22Rv1 (cell line): Measurements from ENCODE around the gene UPF1.

Source experiments
- H3K27ac ChIP-seq: fragments of 450-650 bp; 2 replicates; pipeline ENCODE4 v1.5.1; 2017
- ZFX ChIP-seq: fragments of 450-650 bp; IDR thresholded peaks from 2 replicates; pipeline ENCODE4 v1.6.1; 2017; ENCODE audit warnings: antibody characterized with exemption, borderline replicate concordance
- TF ChIP-seq, protein P1 (sequence below): fragments of 450-650 bp; IDR thresholded peaks from 2 replicates; pipeline ENCODE4 v1.5.1; 2017; ENCODE audit warnings: mild to moderate bottlenecking

Gene UPF1

DNA sequence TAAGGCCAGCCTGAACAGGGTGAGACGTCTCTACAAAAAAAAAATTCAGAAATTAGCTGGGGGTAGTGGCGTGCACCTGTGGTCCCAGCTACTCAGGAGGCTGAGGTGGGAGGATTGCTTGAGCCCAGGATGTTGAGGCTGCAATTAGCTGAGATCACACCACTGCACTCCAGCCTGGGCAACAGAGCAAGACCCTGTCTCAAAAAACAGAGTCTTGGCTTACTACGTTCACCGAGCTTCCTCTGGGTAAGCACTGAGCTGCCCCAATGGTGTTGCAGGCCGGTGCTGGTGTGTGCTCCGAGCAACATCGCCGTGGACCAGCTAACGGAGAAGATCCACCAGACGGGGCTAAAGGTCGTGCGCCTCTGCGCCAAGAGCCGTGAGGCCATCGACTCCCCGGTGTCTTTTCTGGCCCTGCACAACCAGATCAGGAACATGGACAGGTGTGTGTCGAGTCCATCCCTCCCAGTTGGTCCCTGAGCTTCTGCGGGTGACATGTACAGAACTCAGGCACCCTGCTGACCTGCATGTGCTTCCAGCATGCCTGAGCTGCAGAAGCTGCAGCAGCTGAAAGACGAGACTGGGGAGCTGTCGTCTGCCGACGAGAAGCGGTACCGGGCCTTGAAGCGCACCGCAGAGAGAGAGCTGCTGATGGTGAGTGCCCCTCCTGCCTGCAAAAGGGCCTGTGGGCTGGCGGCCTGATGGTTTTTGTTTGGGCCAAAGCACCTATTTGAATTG lies 24.1 kb downstream of the UPF1 start:
- TF ChIP-seq, protein P1, sequence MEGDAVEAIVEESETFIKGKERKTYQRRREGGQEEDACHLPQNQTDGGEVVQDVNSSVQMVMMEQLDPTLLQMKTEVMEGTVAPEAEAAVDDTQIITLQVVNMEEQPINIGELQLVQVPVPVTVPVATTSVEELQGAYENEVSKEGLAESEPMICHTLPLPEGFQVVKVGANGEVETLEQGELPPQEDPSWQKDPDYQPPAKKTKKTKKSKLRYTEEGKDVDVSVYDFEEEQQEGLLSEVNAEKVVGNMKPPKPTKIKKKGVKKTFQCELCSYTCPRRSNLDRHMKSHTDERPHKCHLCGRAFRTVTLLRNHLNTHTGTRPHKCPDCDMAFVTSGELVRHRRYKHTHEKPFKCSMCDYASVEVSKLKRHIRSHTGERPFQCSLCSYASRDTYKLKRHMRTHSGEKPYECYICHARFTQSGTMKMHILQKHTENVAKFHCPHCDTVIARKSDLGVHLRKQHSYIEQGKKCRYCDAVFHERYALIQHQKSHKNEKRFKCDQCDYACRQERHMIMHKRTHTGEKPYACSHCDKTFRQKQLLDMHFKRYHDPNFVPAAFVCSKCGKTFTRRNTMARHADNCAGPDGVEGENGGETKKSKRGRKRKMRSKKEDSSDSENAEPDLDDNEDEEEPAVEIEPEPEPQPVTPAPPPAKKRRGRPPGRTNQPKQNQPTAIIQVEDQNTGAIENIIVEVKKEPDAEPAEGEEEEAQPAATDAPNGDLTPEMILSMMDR = no peak
- no peak for TF ChIP-seq ZFX
- H3K27ac ChIP-seq = no peak overlapping the region

DNA sequence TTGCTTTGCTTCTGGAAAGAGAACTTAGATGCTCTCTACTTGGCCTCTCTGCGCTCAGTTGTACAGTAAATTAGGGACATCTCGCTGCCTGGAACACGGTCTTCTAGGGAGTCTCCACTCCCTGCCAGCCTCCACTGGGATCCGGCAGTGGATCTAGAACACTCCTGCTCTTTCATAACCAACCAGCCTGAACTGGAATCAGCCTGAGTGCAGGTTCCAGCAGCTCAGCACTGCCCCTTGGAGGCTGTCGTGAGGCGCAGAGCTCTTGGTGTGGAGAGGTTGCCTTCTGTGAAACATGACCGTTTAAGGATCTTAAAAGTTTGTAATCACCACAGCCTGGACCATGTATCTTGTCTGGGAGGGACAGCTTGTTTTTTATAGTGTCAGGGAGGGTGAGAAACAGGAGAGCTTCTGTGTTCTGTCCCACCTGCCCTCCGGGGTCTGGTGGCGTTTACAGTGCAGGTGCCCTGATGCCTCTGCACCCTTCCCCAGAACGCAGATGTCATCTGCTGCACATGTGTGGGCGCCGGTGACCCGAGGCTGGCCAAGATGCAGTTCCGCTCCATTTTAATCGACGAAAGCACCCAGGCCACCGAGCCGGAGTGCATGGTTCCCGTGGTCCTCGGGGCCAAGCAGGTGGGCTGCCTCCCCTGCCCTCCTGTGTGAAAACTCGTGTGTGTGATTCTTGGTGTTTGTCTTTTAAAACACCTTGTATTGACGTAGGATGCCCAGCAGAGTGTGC lies 24.8 kb downstream of the UPF1 start:
- TF ChIP-seq ZFX = no peak
- TF ChIP-seq, protein P1 = peak; percentile 30; the same call in 1 of the 2 replicates
- no peak overlapping the region for H3K27ac ChIP-seq

DNA sequence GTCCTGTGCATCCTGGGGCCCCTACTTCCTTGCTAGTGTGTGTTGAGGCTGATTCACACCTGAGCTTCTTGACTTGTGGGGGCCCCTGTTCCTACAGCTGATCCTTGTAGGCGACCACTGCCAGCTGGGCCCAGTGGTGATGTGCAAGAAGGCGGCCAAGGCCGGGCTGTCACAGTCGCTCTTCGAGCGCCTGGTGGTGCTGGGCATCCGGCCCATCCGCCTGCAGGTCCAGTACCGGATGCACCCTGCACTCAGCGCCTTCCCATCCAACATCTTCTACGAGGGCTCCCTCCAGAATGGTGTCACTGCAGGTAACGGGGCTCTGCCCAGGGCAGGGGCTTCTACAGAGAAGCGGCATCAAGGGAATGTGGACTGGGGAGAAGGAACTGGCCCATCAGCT lies 25.5 kb downstream of the UPF1 start:
- TF ChIP-seq, protein P1 = no peak
- TF ChIP-seq ZFX = no peak

DNA sequence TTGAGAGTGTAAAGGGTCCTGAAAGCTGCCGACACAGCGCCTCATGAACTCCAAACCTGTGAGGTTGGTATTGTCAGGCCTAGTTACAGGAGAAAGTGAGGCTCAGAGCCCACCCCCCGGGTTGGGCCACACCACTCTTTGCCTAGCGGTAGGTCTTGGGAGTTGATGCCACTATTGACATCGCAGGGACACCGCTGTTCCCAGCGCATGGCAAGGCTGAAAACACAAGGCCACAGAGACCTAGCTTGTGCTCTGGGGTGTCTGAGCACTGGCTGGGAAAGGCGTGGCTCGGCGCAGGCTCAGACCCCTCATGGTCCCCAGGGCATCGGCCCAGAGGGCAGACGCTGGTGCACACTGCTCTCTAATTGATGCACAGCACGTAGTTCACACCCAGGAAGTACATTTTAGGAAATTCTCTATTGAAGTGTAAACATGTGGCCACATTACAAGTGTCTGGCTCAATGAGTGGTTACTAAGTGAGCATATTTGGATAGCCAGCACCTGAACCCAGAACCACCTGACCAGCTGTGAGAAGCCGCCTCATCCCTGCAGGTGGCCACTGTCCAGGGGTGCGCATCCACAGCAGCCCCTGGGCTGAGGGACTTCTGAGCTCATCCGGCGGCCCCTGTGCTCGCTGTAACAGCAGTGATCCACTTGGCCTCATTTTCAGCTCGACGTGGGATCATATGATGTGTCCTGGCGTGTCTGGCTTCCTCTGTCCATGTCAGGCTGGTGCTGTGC lies 27.3 kb downstream of the UPF1 start:
- H3K27ac ChIP-seq = no peak overlapping the region

More for the DNA sequence above, 25.5 kb downstream of the UPF1 start:
- no peak overlapping the region for H3K27ac ChIP-seq

DNA sequence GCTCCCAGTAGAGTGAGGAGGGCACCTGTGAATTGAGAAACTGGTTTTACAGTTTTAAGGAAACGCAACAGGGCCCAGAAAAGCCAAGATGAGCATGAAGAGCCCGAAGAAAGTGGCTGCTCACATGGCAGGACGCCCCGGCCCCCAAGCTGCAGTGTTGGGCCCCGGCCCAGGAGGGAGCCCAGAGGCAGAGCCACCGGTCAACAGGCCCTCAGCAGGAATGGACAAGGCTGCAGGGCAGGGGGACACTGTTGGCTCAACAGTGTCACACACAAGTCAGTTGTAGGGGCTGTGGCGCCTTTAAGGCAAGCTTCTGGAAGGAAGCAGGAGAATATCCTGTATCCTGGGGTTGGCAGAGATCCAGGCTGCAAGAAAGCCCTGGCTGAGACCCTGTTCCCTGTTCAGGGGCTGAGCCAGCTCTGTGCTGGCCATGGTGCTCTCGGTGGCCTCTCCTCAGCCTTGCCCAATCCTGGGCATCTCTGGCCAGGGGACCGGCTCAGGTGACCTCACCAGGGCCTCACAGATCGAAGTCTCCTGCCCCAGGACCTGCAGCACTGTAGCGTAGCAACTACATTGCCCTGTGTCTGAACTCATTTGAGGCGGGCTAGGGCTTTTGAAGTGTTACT lies 28.0 kb downstream of the UPF1 start:
- no peak for TF ChIP-seq ZFX
- TF ChIP-seq, protein P1 = no peak
- no peak overlapping the region for H3K27ac ChIP-seq

More for the DNA sequence above, 27.3 kb downstream of the UPF1 start:
- TF ChIP-seq, protein P1 = no peak
- TF ChIP-seq ZFX = no peak

DNA sequence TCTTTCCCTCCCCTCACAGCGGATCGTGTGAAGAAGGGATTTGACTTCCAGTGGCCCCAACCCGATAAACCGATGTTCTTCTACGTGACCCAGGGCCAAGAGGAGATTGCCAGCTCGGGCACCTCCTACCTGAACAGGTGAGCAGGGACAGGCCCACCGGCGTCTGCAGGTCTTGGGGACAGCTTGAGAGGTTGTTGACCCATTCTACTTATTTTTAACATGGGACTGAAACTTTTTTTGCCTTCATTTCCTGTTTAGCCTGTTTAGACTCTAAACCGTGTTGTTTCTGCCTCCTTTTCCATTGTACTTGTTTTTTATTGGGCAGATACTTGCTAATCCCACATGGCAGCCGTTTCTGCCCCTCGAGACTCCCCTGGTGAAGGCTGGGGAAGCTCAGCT lies 28.5 kb downstream of the UPF1 start:
- H3K27ac ChIP-seq = no peak overlapping the region
- TF ChIP-seq ZFX = no peak

DNA sequence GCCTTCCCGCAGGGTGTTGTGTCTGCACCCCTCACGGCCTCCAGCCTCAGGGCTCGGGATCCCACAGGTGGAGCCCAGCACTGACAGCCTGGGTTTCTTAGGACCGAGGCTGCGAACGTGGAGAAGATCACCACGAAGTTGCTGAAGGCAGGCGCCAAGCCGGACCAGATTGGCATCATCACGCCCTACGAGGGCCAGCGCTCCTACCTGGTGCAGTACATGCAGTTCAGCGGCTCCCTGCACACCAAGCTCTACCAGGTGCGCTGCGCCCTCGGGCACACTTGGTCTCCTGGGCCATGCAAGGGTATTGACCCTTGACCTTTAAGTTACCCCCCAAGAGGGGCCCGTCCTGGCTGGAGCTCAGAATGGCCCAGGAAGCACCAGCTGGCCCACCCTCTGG lies 29.0 kb downstream of the UPF1 start:
- TF ChIP-seq ZFX = no peak
- TF ChIP-seq, protein P1 = no peak
- H3K27ac ChIP-seq = peak overlapping the region; percentile 12; the same call in 1 of the 2 replicates
